Femur (tissue), 1 donor: ENCODE results near the gene LARGE2.

ENCODE experiments used
- DNase-seq: peaks from one replicate; pipeline ENCODE4 v3.0.0-alpha.2; 2017

The LARGE2 gene

DNA sequence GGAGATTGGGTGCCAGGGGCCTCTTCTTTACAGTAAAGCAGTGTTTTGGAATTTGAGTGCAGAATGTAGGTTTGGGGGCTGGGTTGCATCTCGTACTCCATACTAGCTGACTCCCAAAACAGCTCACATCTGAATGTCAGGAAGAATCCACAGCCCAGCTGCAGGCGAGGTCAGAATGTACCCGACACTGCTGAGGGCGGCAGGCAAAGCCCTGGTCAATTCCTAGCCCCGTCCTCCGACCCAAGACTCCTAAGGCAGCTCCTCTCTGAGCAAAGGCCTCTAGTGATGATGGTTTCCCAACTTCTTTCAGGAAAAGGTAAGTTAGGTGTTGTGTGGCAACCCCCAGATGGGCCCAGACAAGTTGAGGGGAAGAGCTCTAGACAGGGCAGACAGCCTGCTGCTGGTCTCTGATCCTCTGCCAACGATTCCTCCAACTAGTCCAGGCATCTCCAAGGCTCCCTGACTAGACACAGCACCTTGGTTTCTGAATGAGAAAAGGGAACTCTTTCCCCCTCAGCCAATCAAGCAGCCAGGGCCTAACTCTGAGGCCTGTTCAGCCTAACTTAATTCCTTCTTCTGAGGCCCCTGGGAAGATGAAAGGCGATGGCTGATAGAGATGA, 8.6 kb downstream of the LARGE2 start:
- no peak for DNase-seq

DNA sequence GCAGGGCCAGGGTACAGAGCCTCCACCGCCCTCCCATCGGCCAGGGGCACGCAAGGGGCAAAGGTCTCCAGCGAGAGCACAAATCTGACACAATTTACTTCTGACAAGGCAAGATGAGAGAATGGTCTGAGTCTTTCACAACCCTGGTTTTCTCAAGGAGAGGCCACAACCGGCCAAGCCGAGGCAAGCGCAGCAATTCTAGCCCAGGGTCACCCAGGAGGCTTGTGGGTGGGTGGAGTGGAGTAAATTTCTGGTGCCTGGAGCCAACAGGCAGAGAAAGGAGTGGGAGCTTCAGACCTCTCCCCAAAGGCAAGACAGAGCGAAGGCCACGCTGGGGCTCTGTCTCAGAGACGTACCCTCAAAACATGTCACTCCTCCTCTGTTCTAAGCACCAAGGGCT, 9.3 kb downstream of the LARGE2 start:
- no peak for DNase-seq

DNA sequence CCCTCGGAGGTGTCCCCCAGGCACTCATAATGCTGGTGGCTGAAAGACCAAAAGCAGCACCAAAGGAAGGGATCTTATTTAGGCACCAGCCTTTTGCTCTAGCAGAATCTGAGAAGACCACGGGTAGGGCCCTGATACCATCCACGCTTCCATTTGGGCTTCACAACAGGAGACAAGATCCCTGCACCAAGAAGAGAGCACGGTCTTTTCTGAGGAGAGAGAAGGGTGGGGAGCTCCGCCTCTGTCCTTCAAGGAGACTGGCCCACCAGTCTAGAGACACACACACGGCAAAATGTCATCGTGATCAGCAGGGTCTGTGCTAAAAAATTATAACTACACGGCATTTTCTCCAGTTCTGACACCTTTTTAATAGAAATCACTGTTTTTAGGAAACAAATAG, 9.8 kb downstream of the LARGE2 start:
- no peak for DNase-seq

DNA sequence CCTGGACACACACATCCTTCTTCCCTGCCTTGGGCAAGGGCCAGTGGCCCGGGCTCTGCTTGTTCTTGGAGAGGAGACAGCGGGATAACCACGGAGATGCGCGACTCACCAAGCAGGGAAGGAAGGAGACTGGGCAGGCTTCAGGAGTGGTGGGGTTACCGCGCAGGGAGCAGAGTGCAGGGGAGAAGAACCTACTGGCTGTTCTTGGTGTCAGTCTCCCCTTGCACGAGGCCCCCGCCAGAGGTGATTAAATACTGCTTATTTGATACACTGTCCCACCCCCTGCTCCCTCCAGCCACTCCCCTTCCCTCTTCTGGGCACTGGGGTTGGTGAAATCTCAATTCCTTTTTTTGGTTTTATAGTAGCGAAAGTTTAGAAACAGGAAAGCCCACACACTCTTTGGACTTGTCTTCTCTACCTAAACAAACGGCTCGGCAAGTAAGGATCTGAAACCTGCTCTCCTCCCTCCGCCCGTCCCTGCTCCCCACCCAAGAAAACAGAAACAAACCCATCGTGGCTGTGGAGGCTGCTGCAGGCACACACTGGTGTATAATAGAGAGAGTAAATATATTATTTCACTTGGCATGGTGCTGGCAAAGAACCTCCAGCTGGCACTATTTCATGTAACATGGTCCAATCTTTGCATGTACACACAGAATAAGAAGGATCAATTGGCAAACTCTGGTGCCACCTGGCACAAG, 10.8 kb downstream of the LARGE2 start:
- DNase-seq: no peak

DNA sequence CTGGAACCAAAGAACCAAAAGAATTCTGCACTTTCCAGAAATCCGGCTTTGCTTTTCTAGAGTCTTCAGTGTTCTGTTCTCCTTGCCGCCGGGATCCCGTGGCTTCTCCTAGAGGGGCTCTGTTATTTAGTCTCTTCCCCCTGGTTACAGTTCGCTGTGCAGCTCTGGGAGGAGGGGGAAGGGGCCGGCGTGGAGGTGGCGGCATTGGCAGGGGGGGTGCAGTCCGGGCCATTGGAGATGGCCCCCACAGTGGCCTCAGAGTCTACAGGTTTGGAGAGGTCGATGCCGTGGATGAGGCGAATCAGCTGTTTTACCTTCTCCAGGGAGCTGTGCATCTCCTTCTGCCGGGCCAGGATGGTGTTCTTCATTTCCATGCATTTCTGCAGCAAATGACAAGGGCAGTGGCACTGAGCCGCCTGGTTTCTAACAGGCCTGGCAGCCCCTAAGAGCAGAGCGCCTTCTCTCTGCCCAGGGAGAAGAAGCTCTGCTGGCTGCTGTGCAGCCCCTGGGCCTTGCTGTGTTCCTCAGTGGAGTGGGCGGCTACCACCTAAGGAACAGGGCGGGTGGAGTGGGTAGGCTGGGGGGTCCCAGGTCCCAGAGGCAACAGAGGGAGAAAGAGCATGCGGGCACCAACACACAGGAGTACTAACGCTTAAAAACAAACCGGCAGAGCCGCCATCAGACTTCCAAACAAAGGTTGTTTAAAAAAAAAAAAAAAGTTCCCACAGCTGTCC, 11.6 kb downstream of the LARGE2 start:
- DNase-seq: no peak

DNA sequence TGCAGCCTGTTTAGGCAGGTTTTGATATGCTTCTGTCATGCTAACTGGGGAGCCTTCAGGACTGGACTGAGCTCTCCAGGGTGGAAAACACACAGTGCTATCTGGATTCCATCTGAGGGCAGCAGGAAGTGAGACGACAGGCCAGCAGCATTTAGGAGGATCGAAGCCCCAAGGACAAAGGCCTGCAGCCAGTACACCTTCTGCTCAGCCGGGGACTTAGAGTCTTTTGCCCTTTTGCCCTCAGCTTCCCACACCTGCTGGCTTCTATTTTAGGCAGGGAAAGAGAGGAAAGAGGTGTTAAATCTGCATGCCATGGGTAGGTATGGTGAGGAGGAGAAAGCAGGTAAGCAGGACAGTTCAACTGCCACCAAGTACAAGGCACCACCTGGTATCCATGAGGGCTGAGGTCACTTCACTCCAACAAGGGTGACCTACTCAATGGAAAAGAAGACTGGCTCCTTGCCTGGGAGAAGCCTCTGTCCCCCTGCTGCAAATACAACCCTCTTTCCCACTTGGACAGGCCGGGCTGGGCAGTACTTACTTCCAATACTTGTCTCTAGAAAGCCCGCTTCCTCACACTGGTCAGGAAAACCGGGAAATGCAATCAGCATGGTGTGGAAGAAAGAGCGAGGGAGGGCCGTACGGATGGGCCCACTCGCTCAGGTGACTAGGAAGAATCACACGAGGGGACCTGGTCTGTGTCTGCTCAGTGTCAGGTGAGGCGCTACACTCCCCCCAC, 12.3 kb downstream of the LARGE2 start:
- no peak for DNase-seq

DNA sequence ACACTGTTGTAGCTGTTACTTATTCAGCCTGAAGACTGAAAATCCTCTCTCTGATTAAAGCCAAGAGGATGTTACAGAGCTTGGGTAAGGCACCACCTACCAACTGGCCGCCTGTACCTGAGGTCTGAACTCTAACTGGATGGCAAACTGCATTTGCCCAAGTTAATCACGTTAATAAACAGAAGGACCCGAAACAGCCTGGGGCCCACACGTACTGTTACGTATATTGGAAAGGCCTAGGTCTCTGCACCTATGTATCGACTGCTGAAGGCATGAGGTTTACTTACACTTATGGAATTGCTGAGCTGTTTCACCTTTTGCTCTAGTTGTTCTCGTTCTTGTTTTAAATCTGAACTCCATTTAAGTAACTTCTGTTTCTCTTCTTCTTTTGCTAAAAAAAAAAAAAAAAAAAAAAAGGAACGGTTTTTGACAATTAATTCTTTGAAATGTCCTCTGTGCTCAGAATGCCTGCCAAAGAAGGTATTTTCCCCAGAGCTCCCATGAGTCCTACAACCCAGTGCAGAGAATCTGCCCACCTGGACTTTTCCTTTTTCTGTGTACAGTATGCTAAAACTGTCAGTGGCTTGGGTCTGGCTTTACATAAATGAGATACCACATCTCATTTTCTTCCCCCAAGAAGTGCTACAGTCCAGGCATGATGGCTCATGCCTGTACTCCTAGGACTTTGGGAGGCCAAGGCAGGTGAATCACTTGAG, 13.1 kb downstream of the LARGE2 start:
- no peak for DNase-seq

DNA sequence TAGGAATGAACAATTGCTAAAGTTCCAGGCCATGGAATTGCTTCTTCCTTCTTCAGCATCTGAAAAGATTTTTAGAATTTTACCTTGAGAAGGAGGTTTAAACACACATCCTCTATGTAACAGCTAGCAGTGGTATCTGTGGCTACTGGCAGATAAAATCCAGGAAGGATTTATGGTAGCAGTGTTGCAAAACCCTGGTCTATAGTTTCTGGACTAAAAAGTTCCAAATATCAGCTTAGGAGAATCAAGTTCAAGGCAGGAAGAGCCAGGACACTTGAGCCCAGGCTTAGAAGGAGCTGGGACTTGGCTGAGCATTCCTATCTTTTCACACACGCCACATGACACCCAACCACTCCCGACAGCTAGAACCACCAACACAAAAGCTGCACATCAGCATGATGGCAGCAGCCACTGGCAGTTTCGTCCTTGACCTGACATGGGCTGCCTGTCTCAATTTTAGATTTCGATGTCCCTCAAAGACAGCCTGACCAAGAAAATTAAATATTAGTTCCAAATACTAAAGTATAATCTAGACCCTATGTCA, 14.1 kb downstream of the LARGE2 start:
- no peak for DNase-seq

DNA sequence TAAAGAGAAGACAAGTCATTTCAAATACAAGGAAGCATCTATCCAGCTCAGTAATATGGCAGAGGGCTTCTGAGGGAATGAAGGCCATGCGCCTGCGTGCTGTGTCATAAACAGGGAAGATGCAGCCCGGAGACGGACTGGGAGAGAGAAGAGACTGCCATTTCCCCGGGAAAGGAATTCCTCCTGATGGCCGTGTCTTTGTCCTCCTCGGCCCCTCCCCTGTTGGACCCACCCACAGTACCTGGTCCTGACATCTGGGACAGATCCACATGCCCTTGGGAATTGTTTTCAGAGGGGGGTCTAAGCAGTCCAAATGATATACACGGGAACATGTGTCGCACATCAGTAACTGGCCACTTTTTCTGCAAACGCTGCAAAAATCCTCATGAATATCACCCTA, 15.5 kb downstream of the LARGE2 start:
- DNase-seq: no peak

DNA sequence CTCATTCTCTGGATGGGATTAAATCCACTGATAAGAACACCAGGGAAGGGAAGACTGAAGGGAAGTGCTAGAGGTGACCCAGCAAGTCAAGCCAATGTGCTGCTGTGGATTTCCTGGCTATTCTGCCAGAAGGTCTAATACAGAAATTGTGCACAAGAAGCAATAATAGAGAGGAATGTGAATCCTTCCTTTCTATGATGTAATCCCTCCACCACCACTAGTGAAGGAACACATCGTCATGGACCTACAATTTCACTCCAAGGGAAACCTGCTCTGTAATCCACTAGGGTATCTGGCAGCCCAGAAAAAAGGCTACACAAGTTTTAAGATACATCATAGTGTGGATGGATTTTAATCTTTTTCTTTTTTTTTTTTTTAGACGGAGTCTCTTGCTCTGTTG, 17.4 kb downstream of the LARGE2 start:
- DNase-seq: no peak

DNA sequence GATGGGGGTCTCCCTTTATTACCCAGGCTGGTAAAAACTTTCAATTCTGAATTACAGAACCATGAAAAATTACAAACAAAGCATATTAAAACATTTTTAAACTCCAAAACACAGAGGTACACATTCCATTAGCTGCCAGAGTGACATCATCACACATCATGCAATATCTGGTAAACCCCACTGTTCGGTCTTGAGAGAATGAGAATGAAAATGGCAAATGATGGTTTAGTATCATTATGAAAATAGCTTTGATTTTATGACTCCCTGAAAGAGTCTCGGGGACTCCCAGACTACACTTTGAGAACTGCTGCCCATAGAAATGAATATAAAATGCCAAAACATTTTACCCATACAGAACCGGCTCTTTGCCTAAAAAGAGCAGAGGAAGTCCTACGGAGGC, 18.8 kb downstream of the LARGE2 start:
- DNase-seq: no peak

DNA sequence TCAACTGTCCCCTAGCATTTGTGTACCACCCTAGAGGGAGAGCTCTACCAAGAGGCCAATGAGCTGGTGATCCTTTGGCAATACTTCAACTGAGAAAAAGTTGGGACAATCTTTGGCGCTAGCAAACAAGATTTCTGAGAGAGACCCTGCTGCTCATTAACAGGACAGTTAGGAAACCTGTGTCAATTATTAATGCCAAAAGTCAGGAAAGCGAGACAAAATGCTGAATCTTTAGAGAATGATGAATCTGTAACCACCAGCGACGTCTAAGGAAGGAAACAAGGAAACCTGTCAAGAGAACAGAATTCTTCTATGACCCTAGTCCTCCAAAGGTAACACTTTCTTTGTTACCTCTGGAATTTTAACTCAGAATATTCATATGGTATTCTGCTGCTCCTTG, 19.9 kb downstream of the LARGE2 start:
- no peak for DNase-seq

DNA sequence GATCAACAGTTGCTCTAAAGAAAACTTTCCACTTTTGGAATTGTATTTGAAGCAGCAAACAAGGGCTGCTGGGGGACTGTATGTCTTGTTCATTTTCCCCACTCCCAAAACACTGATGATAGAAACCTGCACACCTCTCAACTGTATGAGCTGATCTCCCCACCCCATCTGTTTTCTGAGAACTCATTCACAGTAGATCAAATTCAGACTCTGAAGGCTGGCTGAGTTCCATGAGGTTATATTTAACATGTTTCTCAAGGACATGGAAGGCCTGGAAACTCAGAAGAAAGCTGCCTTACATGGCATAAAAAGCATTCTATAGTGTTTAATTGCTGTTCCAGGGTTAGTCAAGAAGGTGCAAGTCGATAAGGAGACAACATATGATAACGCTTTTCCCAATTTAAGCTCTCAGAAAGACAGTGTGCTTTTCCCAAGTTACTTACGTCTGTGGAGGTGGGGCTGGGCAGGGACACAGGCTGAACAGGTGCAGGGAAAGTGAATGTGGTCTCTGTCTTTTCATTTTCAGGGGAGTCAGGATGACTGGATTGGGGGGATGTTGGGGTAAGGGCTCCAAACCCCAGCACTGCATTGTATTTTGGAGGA, 23.0 kb downstream of the LARGE2 start:
- no peak for DNase-seq

DNA sequence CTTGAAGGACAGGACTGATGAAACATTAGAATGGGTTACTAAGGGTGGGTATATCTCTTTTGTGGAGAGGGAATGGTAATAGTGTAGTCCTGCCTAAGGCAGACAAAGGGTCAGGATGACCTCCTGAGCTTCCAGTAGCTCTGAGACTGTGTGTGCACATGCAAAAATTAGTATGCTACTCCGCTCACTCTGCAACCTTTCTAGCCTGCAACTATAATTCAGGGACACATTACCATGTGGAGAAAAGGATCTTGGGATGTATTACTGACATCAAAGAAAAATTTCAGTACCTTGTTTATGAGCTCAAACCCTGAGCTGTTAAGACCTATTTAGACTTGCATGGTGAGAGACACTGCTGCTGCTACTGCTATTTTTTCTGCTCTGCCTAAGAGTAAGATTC, 25.4 kb downstream of the LARGE2 start:
- no peak for DNase-seq

DNA sequence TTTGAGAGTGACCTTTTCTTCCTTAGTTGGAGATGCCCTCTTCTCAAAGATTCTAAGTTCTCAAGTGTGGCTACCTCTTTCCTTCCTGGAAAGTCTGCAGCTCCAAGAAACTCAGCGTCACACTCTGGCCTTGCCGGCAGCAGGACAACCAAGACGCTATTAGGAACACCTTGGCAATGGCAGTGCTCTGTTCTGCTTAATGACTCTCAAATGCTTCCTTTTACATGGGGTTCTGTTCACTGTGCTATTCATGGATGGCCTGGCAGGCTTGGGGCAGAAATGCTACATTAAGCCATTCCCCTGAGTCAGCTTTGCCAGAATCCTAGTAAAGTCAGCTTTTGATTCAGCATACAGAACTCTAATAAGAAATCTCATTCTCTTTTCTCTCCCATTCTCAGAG, 25.9 kb downstream of the LARGE2 start:
- DNase-seq: no peak

DNA sequence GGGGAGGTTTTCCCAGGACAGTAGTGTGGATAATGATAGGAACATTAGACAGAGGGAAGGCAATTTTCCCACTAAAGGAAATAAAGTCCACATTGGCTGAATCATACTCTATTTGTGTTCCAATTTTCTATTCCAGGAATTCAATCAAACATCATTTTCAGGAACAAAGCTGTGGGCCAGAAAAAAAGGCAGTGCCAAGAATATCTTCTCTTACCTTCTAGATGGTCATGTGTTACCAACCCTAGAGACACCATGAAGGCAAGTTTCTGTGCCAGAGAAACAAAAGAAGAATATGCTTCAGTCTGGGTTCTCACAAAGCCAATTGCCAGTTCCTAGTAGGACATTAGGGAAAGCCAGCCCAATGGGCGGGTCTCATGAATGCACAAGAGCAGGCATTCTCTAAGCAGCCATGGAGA, 27.5 kb downstream of the LARGE2 start:
- no peak for DNase-seq

DNA sequence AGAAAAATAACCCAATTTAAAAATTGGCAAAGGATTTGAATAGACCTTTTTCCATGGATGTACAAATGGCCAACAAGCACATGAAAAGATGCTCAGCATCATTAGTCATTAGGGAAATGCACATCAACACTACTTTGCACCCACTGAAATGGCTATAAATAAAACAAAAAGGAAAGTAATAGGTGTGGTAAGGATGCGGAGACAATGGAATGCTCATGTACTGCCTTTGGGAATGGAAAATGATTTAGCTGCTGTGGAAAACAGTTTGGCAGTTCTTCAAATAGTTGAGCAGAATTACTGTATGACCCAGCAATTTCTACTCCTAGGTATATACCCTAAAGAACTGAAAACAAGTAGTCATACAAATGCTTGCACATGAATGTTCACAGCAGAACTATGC, 37.4 kb downstream of the LARGE2 start:
- no peak for DNase-seq

DNA sequence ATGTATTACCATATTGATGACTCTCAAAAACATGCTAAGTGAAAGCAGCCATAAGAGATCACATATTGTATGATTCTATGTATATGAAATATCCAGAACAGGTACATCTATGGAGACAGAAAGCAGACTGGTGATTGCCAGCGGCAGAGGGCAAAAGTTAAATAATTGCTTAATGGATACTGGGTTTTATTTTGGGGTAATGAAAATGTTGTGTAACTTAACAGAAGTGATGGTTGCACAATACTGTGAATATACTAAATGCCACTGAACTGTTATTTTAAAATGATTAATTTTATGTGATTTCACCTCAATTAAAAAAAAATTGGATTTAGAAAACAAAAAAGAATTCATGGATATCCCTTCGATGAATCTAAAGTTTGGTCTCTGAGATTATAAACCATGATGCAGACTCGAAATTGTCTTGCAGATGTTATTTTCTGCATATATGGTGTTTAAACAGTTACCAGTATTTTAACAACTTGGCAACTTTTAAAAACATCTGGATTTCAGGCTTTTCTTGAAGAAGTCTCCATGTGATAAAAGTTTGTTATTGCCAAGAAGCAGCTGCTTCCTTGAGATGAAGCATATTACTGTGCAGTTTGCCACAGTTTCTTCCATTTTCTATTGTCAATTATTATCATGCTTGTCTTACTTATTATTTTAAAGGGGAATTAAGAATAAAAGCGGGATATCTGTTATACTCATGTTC, 38.1 kb downstream of the LARGE2 start:
- DNase-seq: no peak

DNA sequence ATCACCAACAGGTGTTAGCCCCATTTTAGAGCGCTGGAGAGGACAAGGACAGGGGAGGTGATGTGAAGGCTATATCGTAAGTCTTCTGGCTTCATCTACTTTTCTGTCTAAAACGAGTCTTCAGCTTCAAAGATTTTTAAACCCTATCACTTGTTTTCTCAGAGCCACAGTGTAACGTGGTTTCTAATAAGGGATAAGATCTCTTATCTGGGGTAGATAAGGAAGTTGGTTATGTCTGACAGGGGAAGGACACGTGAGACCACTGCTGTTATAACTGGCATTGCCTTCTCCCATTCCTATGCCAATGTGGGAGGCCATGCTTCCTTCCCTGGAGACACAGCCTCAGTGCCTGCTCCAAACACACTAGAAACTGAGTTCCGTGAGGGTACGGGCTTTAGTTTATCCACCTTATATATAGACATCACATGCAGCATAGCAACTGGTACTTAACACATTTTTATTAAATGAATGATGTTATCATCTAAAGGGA, 39.3 kb downstream of the LARGE2 start:
- DNase-seq: no peak

DNA sequence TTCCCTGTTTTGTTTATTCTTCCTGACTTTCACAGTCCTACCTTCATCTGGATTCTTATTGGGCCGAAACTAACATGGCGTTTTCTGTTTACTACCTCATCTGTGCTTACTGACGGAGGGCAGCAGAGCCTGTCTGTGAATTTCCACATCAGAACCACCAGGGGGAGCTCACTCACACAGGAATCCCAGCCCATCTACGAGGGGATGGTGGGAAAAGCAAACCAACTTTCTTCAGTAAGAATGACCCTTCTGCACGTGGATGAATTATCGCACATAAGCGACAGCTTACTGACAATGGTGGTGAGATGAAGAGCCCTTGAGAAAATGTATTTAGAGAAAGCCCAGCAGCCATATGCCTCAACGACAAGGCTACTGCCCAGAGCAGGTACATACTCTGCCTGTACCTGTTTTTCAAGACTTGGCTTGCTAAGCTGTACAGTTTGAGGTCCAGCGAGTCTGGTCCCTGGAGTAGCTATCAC, 42.5 kb downstream of the LARGE2 start:
- peak; percentile 81 for DNase-seq

DNA sequence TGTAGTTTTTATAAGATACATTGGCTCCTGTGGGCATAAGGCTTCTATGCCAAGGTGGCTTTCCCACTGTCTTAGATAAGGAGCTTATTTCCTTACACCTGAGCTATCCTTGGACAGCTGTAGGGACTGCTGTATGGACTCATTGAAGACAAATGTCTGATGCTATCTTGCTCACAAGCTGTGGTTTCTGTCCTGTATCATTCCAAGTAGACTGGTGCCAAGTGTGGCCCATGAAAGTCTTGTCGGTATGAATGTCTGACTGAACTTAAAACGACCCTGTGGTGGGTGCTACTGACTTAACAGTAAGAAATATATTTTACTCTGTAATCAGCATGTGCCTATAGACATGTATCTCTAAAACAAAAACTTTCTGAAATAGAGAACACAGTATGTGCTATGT, 45.0 kb downstream of the LARGE2 start:
- no peak for DNase-seq
